Omental fat pad (tissue), 4 donors: ENCODE measurements around the gene RBX1. TPM values are rescaled to one million over a fixed set of nuclear protein-coding genes. Genes with fewer than 3 reads are reported as not detected.

Experiments
- ATAC-seq: fragments of 150-250 bp; one replicate; pipeline ENCODE4 v1.9.1; 2016; ENCODE audit warnings: mild to moderate bottlenecking, moderate library complexity; ENCODE audit not compliant: low FRiP score
- DNase-seq: peaks from one replicate; pipeline ENCODE4 v3.0.0-alpha.2; 2019; ENCODE audit warnings: low spot score
- total RNA-seq, 4 donors: library from RNA; depleted of rRNA; stranded (reverse); fragments of >200 nt; gene quantifications; one replicate each; pipeline ENCODE4 v1.1.0, GENCODE V29; 2016
- TF ChIP-seq, protein P1 (sequence below), 3 donors: fragments of 450-650 bp; IDR thresholded peaks; one replicate each; pipeline ENCODE4 v1.5.1; 2016 to 2017; ENCODE audit warnings: antibody characterized with exemption in 3 of 3, mild to moderate bottlenecking in 3 of 3, moderate library complexity in 2 of 3

RBX1 gene
- total RNA-seq, 4 donors from 2014 or later, result 27.1 to 41.0 (median 39.1) TPM

DNA sequence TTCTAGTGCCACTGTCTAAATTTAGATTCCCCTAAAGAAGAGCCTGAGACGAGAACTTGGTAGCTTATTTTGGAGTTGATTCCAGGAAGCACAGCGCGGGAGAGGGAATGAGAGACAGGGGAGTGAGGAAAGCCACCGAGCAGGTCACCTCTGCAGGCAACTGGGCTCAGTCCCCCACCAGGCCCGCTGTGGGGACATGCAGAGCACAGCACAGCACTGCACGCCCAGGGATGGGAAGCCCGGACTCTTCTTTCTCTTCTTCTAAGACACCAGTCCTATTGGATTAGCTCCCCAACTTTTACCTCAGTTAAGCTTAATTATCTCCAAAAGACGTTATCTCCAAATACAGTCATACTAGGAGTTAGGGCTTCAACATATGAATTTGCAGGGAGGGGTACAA, 28.7 kb downstream of the RBX1 start:
- ATAC-seq (no peak), DNase-seq (no peak)
- TF ChIP-seq, protein P1, sequence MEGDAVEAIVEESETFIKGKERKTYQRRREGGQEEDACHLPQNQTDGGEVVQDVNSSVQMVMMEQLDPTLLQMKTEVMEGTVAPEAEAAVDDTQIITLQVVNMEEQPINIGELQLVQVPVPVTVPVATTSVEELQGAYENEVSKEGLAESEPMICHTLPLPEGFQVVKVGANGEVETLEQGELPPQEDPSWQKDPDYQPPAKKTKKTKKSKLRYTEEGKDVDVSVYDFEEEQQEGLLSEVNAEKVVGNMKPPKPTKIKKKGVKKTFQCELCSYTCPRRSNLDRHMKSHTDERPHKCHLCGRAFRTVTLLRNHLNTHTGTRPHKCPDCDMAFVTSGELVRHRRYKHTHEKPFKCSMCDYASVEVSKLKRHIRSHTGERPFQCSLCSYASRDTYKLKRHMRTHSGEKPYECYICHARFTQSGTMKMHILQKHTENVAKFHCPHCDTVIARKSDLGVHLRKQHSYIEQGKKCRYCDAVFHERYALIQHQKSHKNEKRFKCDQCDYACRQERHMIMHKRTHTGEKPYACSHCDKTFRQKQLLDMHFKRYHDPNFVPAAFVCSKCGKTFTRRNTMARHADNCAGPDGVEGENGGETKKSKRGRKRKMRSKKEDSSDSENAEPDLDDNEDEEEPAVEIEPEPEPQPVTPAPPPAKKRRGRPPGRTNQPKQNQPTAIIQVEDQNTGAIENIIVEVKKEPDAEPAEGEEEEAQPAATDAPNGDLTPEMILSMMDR (IDR thresholded peaks at IDR 0.05), result no peak

DNA sequence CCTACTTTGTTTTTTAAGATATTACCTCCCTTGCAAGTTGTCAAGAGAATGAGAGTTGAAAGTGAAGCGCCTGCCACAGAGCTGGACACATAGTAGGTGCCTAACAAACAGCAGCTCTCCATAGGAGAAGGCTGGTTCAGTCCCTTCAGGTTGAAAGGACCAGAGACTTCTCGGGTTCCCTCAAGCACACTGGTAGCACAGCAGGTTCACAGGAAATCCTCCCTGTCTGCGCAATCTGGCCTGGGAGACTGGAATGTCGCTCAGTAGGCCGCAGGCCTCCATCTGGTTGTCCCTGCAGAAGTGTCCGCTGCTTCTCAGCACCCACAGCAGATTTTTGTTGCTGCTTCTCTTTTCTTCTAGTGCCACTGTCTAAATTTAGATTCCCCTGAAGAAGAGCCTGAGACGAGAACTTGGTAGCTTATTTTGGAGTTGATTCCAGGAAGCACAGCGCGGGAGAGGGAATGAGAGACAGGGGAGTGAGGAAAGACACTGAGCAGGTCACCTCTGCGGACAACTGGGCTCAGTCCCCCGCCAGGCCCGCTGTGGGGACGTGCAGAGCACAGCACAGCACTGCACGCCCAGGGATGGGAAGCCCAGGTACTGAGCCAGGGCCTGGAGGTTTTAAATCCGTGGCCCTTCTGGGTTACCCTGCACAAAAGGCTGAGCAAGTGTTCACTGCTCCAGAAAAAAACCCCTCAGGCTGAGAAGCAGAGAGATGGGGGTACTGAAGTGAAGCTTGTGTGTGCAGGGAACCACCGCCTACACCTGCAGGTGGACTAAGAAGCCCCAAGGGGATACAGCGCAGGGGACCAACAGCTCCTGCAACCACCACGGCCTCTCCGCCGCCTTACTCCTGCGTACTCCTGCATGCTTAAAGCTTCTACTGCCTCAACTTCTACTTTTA, 31.6 kb downstream of the RBX1 start:
- ATAC-seq, result no peak
- no peak for DNase-seq
- TF ChIP-seq, protein P1 (IDR thresholded peaks at IDR 0.05), result no peak

DNA sequence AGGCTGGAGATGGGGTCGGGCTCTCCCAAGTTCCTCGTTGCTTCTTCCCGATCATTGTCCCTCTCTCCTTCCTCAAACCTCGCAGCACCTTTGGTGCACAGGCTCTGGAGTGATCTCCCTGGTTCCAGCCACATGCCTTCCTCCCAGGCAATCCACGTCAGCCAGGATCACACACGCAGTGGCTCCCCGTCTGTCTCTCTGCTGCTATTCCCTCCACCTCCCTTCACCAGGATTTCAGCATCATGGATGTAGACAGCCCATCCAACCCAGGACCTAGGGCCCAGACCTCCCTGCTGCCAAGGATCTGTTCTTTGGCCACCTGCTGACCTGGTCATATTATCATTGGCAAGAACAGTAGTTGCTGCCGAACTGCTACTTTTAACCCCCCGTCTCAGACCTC, 40.1 kb downstream of the RBX1 start:
- TF ChIP-seq, protein P1 (IDR thresholded peaks at IDR 0.05), result no peak
- ATAC-seq (no peak), DNase-seq (no peak)

DNA sequence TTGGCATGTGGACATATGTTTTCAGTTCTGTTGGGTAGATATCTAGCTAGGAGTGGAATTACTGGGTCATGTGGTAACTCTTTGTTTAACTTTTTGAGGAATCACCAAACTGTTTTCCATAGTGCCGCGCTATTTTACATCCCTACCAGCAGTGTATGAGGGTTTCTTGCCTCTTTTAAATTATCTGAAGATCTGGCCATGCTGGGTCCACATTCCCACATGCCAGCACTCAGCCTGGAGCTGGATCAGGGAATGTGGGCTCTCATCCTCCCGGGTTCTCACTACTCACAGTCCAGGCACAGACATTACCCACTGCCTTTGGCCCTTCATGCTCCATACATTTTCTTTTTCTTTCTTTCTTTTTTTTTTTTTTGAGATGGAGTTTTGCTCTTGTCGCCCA, 44.6 kb downstream of the RBX1 start:
- DNase-seq (no peak), ATAC-seq (no peak)
- TF ChIP-seq, protein P1 (IDR thresholded peaks at IDR 0.05), result no peak

DNA sequence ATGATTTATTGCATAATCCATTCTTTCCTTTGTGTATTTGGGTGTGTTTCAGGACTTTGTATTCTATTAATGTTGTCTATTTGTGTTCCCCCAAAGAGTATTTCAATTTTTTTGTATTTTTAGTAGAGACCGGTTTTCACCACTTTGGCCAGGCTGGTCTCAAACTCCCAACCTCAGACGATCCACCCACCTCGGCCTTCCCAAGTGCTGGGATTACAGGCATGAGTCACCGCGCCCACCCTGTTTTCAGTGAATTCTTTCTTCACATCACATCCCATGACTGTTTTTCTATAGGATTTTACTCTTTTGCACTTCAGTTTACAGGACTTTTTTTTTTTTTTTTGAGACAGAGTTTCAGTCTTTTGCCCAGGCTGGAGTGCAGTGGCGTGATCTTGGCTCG, 46.3 kb downstream of the RBX1 start:
- TF ChIP-seq, protein P1 (IDR thresholded peaks at IDR 0.05), result no peak
- no peak for ATAC-seq
- DNase-seq, result no peak

DNA sequence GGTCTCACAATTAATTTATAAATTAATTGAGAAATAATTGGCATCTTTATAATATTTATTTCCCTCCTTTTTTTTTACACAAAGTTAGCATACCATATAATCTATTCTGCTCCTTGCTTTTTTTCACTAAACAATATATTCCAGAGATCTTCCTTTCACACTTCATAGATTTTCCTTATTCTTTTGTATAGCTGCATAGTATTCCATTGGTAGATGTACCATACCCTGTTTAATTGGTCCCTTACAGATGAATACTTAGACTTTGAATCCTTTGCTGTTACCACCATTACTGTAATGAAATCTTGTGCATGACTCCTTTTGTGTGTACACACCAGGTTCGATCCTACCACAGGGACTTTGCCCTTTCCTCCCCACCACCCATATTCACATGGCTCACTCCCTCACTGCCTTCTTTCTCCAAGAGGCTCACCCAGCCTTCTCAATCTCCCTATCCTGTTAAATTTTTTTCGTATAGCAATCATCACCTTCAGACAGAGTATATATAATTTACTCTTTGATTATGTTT, 48.9 kb downstream of the RBX1 start:
- TF ChIP-seq, protein P1 (IDR thresholded peaks at IDR 0.05), result no peak
- ATAC-seq (no peak), DNase-seq (no peak)
